ENCODE results near the gene PILRB. TPM values are rescaled to one million over a fixed set of nuclear protein-coding genes. Genes with fewer than 3 reads are reported as not detected.
"Not testable (repeated sequence)": the region's sequence is repeated elsewhere in the genome, so short reads cannot be mapped to it uniquely, and the experiment has no call there.

Gene PILRB
- total and polyA plus RNA-seq, 7 experiments from 2014 or later, result 1.1 to 137 (median 107) TPM

DNA sequence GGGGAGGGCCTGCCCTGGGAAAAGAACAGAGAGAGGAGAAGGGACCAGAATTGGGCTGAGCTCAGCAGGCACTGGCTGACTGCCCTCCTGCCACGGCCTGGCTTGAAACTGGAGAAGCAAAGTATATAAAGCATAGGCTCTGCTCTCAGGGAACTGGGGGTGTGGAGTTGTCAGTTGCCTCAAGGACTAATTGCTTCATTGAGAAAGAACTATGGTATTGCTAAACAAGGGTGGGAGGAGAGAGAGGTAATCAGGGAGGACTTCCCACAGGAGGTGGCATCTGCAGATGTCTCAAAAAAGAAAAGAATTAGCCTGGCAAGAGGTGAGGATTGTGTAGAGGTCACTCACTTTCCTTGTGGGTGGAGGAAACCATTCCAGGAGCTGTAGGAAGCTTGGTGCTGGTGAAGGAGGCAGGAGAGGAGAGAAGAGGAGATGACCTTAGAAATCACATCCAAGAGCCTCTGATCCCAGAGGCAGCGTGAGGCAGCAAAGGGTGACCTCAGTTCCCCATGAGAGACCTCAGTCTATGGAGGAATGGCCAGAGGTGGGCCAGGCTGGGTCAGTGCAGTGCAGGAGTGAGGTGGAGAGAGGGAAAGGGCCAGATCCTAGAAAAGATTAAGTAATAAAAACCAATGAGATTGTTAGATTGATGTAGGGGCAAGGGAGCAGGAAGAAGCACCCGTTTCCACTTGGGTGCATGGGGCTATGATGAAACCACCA lies 2.4 kb downstream of the PILRB start:
- Mint-ChIP-seq H3K4me1 (peaks cover 0 to 14% (median 3%) of the 10 kb centered on the region in 7 donors), H3K27me3 (no peaks in the 10 kb centered on the region), H3K36me3 (peaks cover 19 to 47% (median 30%) of the 10 kb centered on the region in 5 donors), H3K4me3 (peak overlapping the region in 1 of 10 donors; percentile 49), H3K27ac (peak overlapping the region in 7 of 9 donors; percentile 15 to 79 (median 66)), H3K9me3 (peaks cover 0 to 2% (median 0%) of the 10 kb centered on the region in 11 donors)
- ChIA-PET CTCF (no interaction called here), POLR2A (no interaction called here)
- H3K27ac ChIP-seq (ENCODE audit: low read depth, low read length), result no peak overlapping the region
- no peaks in the 10 kb centered on the region for H3K27me3 ChIP-seq (ENCODE audit: control insufficient read depth in 2 of 2, insufficient read depth in 2 of 2, low read length in 2 of 2)
- peaks cover 11 to 77% (median 33%) of the 10 kb centered on the region in 3 experiments for H3K36me3 ChIP-seq (ENCODE audit: control insufficient read depth in 2 of 3, insufficient read depth in 3 of 3, low read length in 3 of 3)
- H3K9me3 ChIP-seq (ENCODE audit: control insufficient read depth in 2 of 3, low read length in 3 of 3), result no peaks in the 10 kb centered on the region
- no peak overlapping the region for H3K4me3 ChIP-seq (ENCODE audit: low read length)
- no peaks in the 10 kb centered on the region for H3K4me1 ChIP-seq (ENCODE audit: control insufficient read depth in 2 of 2, insufficient read depth in 2 of 2, low read length in 2 of 2)
- intact Hi-C loops (cut with micrococcal nuclease), result loop anchor here in 1 of 2 donors (5.0 kb wide), 1 partner anchor 37 kb away; no protein-coding TSS in a partner anchor
- DNase-seq (no peak), ATAC-seq (no peak)

DNA sequence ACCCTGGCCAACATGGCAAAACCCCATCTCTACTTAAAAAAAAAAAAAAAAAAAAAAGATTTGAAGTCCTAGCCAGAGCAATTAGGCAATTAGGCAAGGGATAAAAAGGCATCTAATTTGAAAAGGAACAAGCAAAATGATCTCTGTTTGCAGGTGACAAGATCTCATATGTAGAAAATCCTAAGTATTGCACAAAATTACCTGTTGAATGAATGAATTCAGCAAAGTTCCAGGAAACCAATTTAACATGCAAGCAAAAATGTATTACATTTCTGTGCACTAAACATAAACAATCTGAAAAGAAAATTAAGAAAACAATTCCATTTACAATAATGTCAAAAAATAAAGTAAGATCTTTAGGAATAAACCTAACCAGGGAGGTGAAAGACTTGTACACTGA lies 5.2 kb downstream of the PILRB start:
- Mint-ChIP-seq H3K4me1 (peaks cover 10 to 31% (median 15%) of the 10 kb centered on the region in 7 donors), H3K4me3 (no peak overlapping the region), H3K27ac (peak overlapping the region in 1 of 9 donors; percentile 51), H3K9me3 (peaks cover 0 to 2% (median 0%) of the 10 kb centered on the region in 11 donors), H3K27me3 (no peaks in the 10 kb centered on the region), H3K36me3 (peaks cover 20 to 53% (median 35%) of the 10 kb centered on the region in 5 donors)
- DNase-seq, result no peak
- ChIA-PET CTCF (no interaction called here), POLR2A (no interaction called here)
- H3K27ac ChIP-seq (ENCODE audit: low read depth, low read length), result no peak overlapping the region
- intact Hi-C loops (cut with micrococcal nuclease), result loop anchor here in 1 of 2 donors (5.0 kb wide), 1 partner anchor 34 kb away; no protein-coding TSS in a partner anchor
- H3K27me3 ChIP-seq (ENCODE audit: control insufficient read depth in 2 of 2, insufficient read depth in 2 of 2, low read length in 2 of 2), result no peaks in the 10 kb centered on the region
- H3K9me3 ChIP-seq (ENCODE audit: control insufficient read depth in 2 of 3, low read length in 3 of 3), result no peaks in the 10 kb centered on the region
- H3K36me3 ChIP-seq (ENCODE audit: control insufficient read depth in 2 of 3, insufficient read depth in 3 of 3, low read length in 3 of 3), result peaks cover 9 to 49% (median 17%) of the 10 kb centered on the region in 3 experiments
- peaks cover 0 to 8% of the 10 kb centered on the region in 2 donors for H3K4me1 ChIP-seq (ENCODE audit: control insufficient read depth in 2 of 2, insufficient read depth in 2 of 2, low read length in 2 of 2)
- no peak overlapping the region for H3K4me3 ChIP-seq (ENCODE audit: low read length)
- no peak for ATAC-seq

DNA sequence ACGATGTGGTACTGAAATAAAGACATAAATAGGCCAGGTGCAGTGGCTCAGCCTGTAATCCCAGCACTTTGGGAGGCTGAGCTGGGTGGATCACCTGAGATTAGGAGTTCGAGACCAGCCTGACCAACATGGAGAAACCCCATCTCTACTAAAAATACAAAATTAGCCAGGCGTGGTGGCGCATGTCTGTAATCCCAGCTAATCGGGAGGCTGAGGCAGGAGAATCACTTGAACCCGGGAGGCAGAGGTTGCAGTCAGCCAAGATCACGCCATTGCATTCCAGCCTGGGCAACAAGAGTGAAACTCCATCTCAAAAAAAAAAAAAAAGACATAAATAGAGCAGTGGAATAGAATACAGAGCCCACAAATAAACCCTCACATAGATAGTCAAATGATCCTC lies 5.9 kb downstream of the PILRB start:
- intact Hi-C loops (cut with micrococcal nuclease), result loop anchor here in 1 of 2 donors (5.0 kb wide), 1 partner anchor 34 kb away; no protein-coding TSS in a partner anchor
- Mint-ChIP-seq H3K36me3 (peaks cover 20 to 53% (median 35%) of the 10 kb centered on the region in 5 donors), H3K27ac (peak overlapping the region in 3 of 9 donors; percentile 21 to 62 (median 29)), H3K4me1 (peaks cover 10 to 31% (median 19%) of the 10 kb centered on the region in 7 donors)
- POLR2A ChIA-PET; H3K4me1 ChIP-seq (ENCODE audit: control insufficient read depth in 2 of 2, insufficient read depth in 2 of 2, low read length in 2 of 2); H3K9me3 Mint-ChIP-seq; H3K27ac ChIP-seq (ENCODE audit: low read depth, low read length); CTCF ChIA-PET; H3K27me3 ChIP-seq (ENCODE audit: control insufficient read depth in 2 of 2, insufficient read depth in 2 of 2, low read length in 2 of 2); DNase-seq; H3K4me3 ChIP-seq (ENCODE audit: low read length); H3K9me3 ChIP-seq (ENCODE audit: control insufficient read depth in 2 of 3, low read length in 3 of 3); H3K27me3 Mint-ChIP-seq; ATAC-seq; H3K4me3 Mint-ChIP-seq: not testable (repeated sequence)
- peaks cover 6 to 44% (median 11%) of the 10 kb centered on the region in 3 experiments for H3K36me3 ChIP-seq (ENCODE audit: control insufficient read depth in 2 of 3, insufficient read depth in 3 of 3, low read length in 3 of 3)

DNA sequence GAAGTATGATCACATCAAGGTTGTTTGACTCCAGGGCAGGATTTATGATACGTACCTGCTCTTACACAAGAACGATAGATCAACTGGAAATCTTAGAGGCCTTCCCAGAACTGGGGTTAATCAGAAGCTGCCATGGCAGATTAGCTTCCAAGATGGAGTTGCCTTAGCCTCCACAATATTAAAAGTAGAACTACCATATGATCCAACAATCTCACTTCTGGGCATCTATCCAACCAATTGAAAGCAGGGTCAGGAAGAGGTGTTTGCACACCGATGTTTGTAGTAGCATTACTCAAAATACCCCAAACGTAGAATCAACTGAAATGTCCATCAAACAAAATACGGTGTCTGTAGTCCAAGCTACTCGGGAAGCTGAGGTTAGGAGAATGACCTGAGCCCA lies 6.6 kb downstream of the PILRB start:
- no peaks in the 10 kb centered on the region for H3K27me3 ChIP-seq (ENCODE audit: control insufficient read depth in 2 of 2, insufficient read depth in 2 of 2, low read length in 2 of 2)
- no peak overlapping the region for H3K4me3 ChIP-seq (ENCODE audit: low read length)
- Mint-ChIP-seq H3K4me1 (peaks cover 10 to 36% (median 21%) of the 10 kb centered on the region in 7 donors), H3K4me3 (no peak overlapping the region), H3K27ac (peak overlapping the region in 5 of 9 donors; percentile 10 to 62 (median 29)), H3K9me3 (peaks cover 0 to 2% (median 0%) of the 10 kb centered on the region in 11 donors), H3K27me3 (no peaks in the 10 kb centered on the region), H3K36me3 (peaks cover 20 to 47% (median 35%) of the 10 kb centered on the region in 5 donors)
- H3K36me3 ChIP-seq (ENCODE audit: control insufficient read depth in 2 of 3, insufficient read depth in 3 of 3, low read length in 3 of 3), result peaks cover 0 to 44% (median 5%) of the 10 kb centered on the region in 3 experiments
- intact Hi-C loops (cut with micrococcal nuclease), result loop anchor here in 1 of 2 donors (5.0 kb wide), 1 partner anchor 33 kb away; no protein-coding TSS in a partner anchor
- H3K4me1 ChIP-seq (ENCODE audit: control insufficient read depth in 2 of 2, insufficient read depth in 2 of 2, low read length in 2 of 2), result peaks cover 0 to 8% of the 10 kb centered on the region in 2 donors
- H3K27ac ChIP-seq (ENCODE audit: low read depth, low read length), result no peak overlapping the region
- ATAC-seq, result no peak
- DNase-seq, result no peak
- H3K9me3 ChIP-seq (ENCODE audit: control insufficient read depth in 2 of 3, low read length in 3 of 3), result no peaks in the 10 kb centered on the region
- ChIA-PET CTCF (no interaction called here), POLR2A (no interaction called here)

DNA sequence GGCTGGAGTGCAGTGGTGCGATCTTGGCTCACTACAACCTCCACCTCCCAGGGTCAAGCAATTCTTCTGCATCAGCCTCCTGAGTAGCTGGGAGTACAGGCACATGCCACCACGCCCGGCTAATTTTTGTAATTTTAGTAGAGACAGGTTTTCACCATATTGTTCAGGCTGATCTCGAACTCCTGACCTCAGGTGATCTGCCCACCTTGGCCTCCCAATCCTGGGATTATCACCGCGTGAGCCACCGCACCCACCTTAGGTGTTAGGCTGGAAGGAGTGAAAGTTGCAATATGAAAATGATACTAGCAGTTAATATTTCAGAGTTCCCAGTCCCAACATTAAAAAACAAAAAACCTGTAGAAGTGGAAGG lies 8.1 kb downstream of the PILRB start:
- DNase-seq, result not testable (repeated sequence)
- intact Hi-C loops (cut with micrococcal nuclease), result loop anchor here in 1 of 2 donors (5.0 kb wide), 1 partner anchor 41 kb away; no protein-coding TSS in a partner anchor

DNA sequence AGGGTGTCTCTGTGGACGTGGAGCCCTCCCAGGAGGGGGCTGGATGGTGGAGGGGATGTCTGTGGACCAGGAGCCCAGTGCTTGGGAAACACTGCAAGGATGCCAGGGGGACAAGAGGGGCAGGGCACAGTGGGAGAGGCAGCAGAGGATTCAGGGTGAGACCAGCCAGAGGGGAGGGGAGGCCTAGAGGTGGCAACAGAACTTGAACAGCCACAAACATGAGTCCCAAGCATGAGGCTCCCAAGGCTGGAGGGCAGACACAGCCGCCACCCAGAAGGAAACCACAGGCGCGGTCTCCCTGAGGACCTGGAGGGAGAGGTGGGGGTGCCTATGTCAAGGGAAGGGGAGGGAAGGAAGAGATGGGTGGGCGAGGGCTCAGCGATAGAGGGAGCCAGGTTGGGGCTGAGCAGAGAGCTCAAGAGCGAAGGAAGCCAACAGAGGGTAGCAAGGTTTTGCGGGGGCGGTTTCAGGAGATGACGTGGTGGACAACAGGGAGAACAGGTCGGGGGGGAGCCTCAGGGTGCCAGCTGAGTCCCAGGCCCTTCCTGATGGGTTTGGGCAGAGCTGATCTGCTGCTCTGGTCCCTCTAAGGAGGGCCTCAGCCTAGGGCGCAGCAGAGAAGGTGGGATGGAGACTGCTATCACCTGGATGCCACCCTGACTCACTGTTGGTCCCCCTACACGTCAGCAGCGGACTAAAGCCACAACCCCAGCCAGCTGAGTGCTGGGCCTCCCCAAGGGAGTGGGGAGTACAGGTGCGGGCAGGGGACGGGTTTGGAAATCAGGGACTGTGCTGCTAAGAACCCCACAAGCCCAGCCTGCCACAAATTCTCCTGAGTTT lies 8.7 kb downstream of the PILRB start:
- intact Hi-C loops (cut with micrococcal nuclease), result loop anchor here in 1 of 2 donors (5.0 kb wide), 1 partner anchor 41 kb away; no protein-coding TSS in a partner anchor
- Mint-ChIP-seq H3K36me3 (peaks cover 13 to 37% (median 26%) of the 10 kb centered on the region in 5 donors), H3K27ac (peak overlapping the region; percentile 46 to 83 (median 72))

More for the DNA sequence above, 8.1 kb downstream of the PILRB start:
- H3K27ac Mint-ChIP-seq, result peak overlapping the region; percentile 46 to 83 (median 72)
- H3K4me3 ChIP-seq (ENCODE audit: low read length); CTCF ChIA-PET; H3K9me3 ChIP-seq (ENCODE audit: control insufficient read depth in 2 of 3, low read length in 3 of 3); H3K9me3 Mint-ChIP-seq; POLR2A ChIA-PET; H3K27me3 Mint-ChIP-seq; ATAC-seq; H3K27me3 ChIP-seq (ENCODE audit: control insufficient read depth in 2 of 2, insufficient read depth in 2 of 2, low read length in 2 of 2); H3K4me1 ChIP-seq (ENCODE audit: control insufficient read depth in 2 of 2, insufficient read depth in 2 of 2, low read length in 2 of 2); H3K27ac ChIP-seq (ENCODE audit: low read depth, low read length): not testable (repeated sequence)
- peaks cover 0 to 32% (median 0%) of the 10 kb centered on the region in 3 experiments for H3K36me3 ChIP-seq (ENCODE audit: control insufficient read depth in 2 of 3, insufficient read depth in 3 of 3, low read length in 3 of 3)
- H3K4me1 Mint-ChIP-seq, result peaks cover 10 to 36% (median 23%) of the 10 kb centered on the region in 7 donors
- peak overlapping the region in 2 of 10 donors; percentile 41 to 47 for H3K4me3 Mint-ChIP-seq
- peaks cover 13 to 37% (median 26%) of the 10 kb centered on the region in 5 donors for H3K36me3 Mint-ChIP-seq

More for the DNA sequence above, 8.7 kb downstream of the PILRB start:
- H3K4me1 Mint-ChIP-seq, result peaks cover 10 to 36% (median 28%) of the 10 kb centered on the region in 7 donors
- no peaks in the 10 kb centered on the region for H3K27me3 Mint-ChIP-seq
- Histone ChIP-seq H3K36me3 (ENCODE audit: control insufficient read depth in 2 of 3, insufficient read depth in 3 of 3, low read length in 3 of 3) (peaks cover 0 to 25% (median 0%) of the 10 kb centered on the region in 3 experiments), H3K4me3 (ENCODE audit: low read length) (no peak overlapping the region), H3K27ac (ENCODE audit: low read depth, low read length) (no peak overlapping the region), H3K4me1 (ENCODE audit: control insufficient read depth in 2 of 2, insufficient read depth in 2 of 2, low read length in 2 of 2) (peaks cover 0 to 8% of the 10 kb centered on the region in 2 donors), H3K9me3 (ENCODE audit: control insufficient read depth in 2 of 3, low read length in 3 of 3) (no peaks in the 10 kb centered on the region), H3K27me3 (ENCODE audit: control insufficient read depth in 2 of 2, insufficient read depth in 2 of 2, low read length in 2 of 2) (no peaks in the 10 kb centered on the region)
- CTCF ChIA-PET, result no interaction called here
- POLR2A ChIA-PET, result no interaction called here
- H3K9me3 Mint-ChIP-seq, result peaks cover 0 to 2% (median 0%) of the 10 kb centered on the region in 11 donors
- H3K4me3 Mint-ChIP-seq, result peak overlapping the region in 2 of 10 donors; percentile 41 to 47
- ATAC-seq, result no peak
- no peak for DNase-seq

Measured in naive thymus-derived CD4-positive, alpha-beta T cell (primary cell).